HEK293 (cell line): ENCODE data around the gene AKR1B15.

ENCODE experiments used
- CTCF ChIA-PET: fragments of 350-600 bp; formaldehyde crosslinking; extraction: SDS; loops from one replicate; lab custom pipeline; 2021; ENCODE audit warnings: antibody characterized with exemption; lab: Yijun Ruan, JAX
- POLR2A ChIA-PET: fragments of 300-600 bp; formaldehyde crosslinking; extraction: SDS; loops from one replicate; lab custom pipeline; 2020; ENCODE audit warnings: antibody characterized with exemption, inconsistent platforms; lab: Yijun Ruan, JAX
- H3K27ac ChIP-seq: fragments of 200-500 bp; sonication (Bioruptor generic); 2 replicates; pipeline ENCODE4 v1.5.1; 2014; ENCODE audit warnings: low read depth, low read length, control low read depth, inconsistent platforms; ENCODE audit errors: extremely low read depth
- H3K36me3 ChIP-seq, 2 experiments: fragments of 200-500 bp in 1 of 2; sonication (Bioruptor generic) in 1 of 2; 1 replicate in 1 of 2; 2 replicates in 1 of 2; pipeline ENCODE4 v1.5.1; 2014 to 2017; ENCODE audit warnings: inconsistent platforms in 2 of 2, low read length in 2 of 2; ENCODE audit not compliant: control insufficient read depth in 2 of 2, insufficient read depth in 1 of 2
- H3K4me1 ChIP-seq: fragments of 200-500 bp; sonication (Bioruptor generic); 2 replicates; pipeline ENCODE4 v1.5.1; 2014; ENCODE audit warnings: mild to moderate bottlenecking, low read length, inconsistent platforms; ENCODE audit not compliant: control insufficient read depth, insufficient read depth
- H3K4me3 ChIP-seq: 2 replicates; pipeline ENCODE4 v1.5.1; 2011; ENCODE audit warnings: low read depth, mild to moderate bottlenecking, control low read depth, low read length, moderate library complexity
- H3K9me3 ChIP-seq: fragments of 200-500 bp; sonication (Bioruptor generic); 2 replicates; pipeline ENCODE4 v1.5.1; 2014; ENCODE audit warnings: low read depth, low read length, inconsistent platforms; ENCODE audit not compliant: control insufficient read depth, insufficient read depth
- BCL11A ChIP-seq: fragments of 450-650 bp; formaldehyde crosslinking; IDR thresholded peaks from 2 replicates; pipeline ENCODE4 v1.5.1; 2016; ENCODE audit warnings: low read depth, missing biosample characterization, missing genetic modification characterization
- HOXA7 ChIP-seq: sonication (generic); formaldehyde crosslinking; IDR thresholded peaks from 2 replicates; pipeline ENCODE4 v1.8.1; 2022; ENCODE audit warnings: missing genetic modification reagents, borderline replicate concordance
- HOXC10 ChIP-seq: sonication (generic); formaldehyde crosslinking; IDR thresholded peaks from 2 replicates; pipeline ENCODE4 v1.8.1; 2023; ENCODE audit warnings: mild to moderate bottlenecking, missing genetic modification reagents
- KLF8 ChIP-seq: fragments of 450-650 bp; formaldehyde crosslinking; IDR thresholded peaks from 2 replicates; pipeline ENCODE4 v1.5.1; 2016; ENCODE audit warnings: missing biosample characterization, missing genetic modification characterization
- MEIS1 ChIP-seq: sonication (generic); formaldehyde crosslinking; IDR thresholded peaks from 2 replicates; pipeline ENCODE4 v1.8.1; 2022; ENCODE audit warnings: missing genetic modification reagents, mild to moderate bottlenecking, borderline replicate concordance
- ZBTB8A ChIP-seq: fragments of 450-650 bp; formaldehyde crosslinking; IDR thresholded peaks from 2 replicates; pipeline ENCODE4 v1.5.1; 2016; ENCODE audit warnings: missing biosample characterization, missing genetic modification characterization
- ZNF133 ChIP-seq: fragments of 450-650 bp; formaldehyde crosslinking; IDR thresholded peaks from 2 replicates; pipeline ENCODE4 v1.5.1; 2016; ENCODE audit warnings: missing biosample characterization, missing genetic modification characterization
- ZNF2 ChIP-seq: fragments of 450-650 bp; formaldehyde crosslinking; IDR thresholded peaks from 2 replicates; pipeline ENCODE4 v1.5.1; 2016; ENCODE audit warnings: missing biosample characterization, missing genetic modification characterization
- ZNF311 ChIP-seq: fragments of 450-650 bp; formaldehyde crosslinking; IDR thresholded peaks from 2 replicates; pipeline ENCODE4 v1.5.1; 2017; ENCODE audit warnings: missing biosample characterization, missing genetic modification characterization, borderline replicate concordance
- ZNF324 ChIP-seq: fragments of 450-650 bp; formaldehyde crosslinking; IDR thresholded peaks from 2 replicates; pipeline ENCODE4 v1.5.1; 2016; ENCODE audit warnings: missing biosample characterization, missing genetic modification characterization
- ZNF354C ChIP-seq: fragments of 450-650 bp; formaldehyde crosslinking; IDR thresholded peaks from 2 replicates; pipeline ENCODE4 v1.5.1; 2016; ENCODE audit warnings: missing biosample characterization, missing genetic modification characterization, low read depth, borderline replicate concordance
- ZNF37A ChIP-seq: fragments of 450-650 bp; IDR thresholded peaks from 2 replicates; pipeline ENCODE4 v1.5.1; 2018; ENCODE audit warnings: missing biosample characterization, missing genetic modification characterization
- ZNF426 ChIP-seq: fragments of 450-650 bp; formaldehyde crosslinking; IDR thresholded peaks from 2 replicates; pipeline ENCODE4 v1.5.1; 2017; ENCODE audit warnings: missing biosample characterization, missing genetic modification characterization, mild to moderate bottlenecking, inconsistent platforms, moderate library complexity
- ZNF473 ChIP-seq: fragments of 450-650 bp; formaldehyde crosslinking; IDR thresholded peaks from 2 replicates; pipeline ENCODE4 v1.5.1; 2017; ENCODE audit warnings: missing biosample characterization, missing genetic modification characterization
- ZNF514 ChIP-seq: fragments of 450-650 bp; formaldehyde crosslinking; IDR thresholded peaks from 2 replicates; pipeline ENCODE4 v1.5.1; 2016; ENCODE audit warnings: missing biosample characterization, missing genetic modification characterization
- ZNF529 ChIP-seq: fragments of 450-650 bp; formaldehyde crosslinking; IDR thresholded peaks from 2 replicates; pipeline ENCODE4 v1.5.1; 2017; ENCODE audit warnings: missing genetic modification characterization, missing biosample characterization; ENCODE audit not compliant: insufficient replicate concordance
- ZNF585B ChIP-seq: fragments of 450-650 bp; formaldehyde crosslinking; IDR thresholded peaks from 2 replicates; pipeline ENCODE4 v1.5.1; 2016; ENCODE audit warnings: missing biosample characterization, missing genetic modification characterization
- ZNF792 ChIP-seq: fragments of 450-650 bp; formaldehyde crosslinking; IDR thresholded peaks from 2 replicates; pipeline ENCODE4 v1.5.1; 2016; ENCODE audit warnings: missing biosample characterization, missing genetic modification characterization
- ZNF837 ChIP-seq: fragments of 450-650 bp; formaldehyde crosslinking; IDR thresholded peaks from 2 replicates; pipeline ENCODE4 v1.5.1; 2016; ENCODE audit warnings: missing biosample characterization, missing genetic modification characterization
- ZSCAN30 ChIP-seq: fragments of 450-650 bp; IDR thresholded peaks from 2 replicates; pipeline ENCODE4 v1.5.1; 2018; ENCODE audit warnings: missing biosample characterization, mild to moderate bottlenecking, missing genetic modification characterization, moderate library complexity
- ZXDB ChIP-seq: fragments of 450-650 bp; formaldehyde crosslinking; IDR thresholded peaks from 2 replicates; pipeline ENCODE4 v1.5.1; 2016; ENCODE audit warnings: missing biosample characterization, missing genetic modification characterization
- TF ChIP-seq, protein P1 (sequence below): fragments of 450-650 bp; formaldehyde crosslinking; IDR thresholded peaks from 2 replicates; pipeline ENCODE4 v1.5.1; 2016; ENCODE audit warnings: missing biosample characterization, missing genetic modification characterization, low read depth
- TF ChIP-seq, protein P2 (sequence below): fragments of 450-650 bp; formaldehyde crosslinking; IDR thresholded peaks from 2 replicates; pipeline ENCODE4 v1.5.1; 2017; ENCODE audit warnings: missing biosample characterization, missing genetic modification characterization

Gene AKR1B15

DNA sequence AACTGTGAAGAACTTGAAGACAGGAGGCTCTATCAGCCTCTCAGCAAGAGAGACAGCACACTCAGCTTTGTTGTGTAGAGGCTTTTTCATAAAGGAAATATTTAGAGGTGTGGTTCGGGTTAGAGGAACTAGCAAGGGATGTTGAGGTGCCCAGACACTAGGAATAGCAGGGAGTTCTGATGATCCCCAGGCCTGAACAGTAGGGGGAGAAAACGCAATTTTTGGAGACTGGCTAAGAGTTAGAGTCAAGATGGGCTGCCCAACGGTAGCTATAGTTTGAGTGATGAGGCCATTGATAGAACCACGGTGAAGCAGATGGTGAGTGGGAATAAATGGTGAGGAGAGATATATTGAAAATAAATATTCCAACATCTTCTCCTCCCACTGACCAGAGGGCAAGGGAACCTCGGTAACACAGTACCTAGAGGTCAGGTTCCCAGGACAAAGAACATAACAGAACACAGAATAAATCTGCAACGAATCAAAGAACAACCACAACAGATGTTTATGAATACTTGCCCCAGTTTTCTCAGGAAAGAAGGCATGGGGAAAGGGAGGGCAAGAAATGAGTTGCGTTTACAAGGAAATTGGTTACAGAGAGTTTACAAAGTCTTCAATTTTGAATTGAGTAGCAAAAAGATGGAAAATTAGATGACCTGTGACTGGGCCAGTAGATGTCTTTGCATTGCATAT is 73.5 kb downstream of the AKR1B15 start (continued):
- TF ChIP-seq ZNF311 (tag by site-specific recombination), result no peak
- TF ChIP-seq, protein P1, sequence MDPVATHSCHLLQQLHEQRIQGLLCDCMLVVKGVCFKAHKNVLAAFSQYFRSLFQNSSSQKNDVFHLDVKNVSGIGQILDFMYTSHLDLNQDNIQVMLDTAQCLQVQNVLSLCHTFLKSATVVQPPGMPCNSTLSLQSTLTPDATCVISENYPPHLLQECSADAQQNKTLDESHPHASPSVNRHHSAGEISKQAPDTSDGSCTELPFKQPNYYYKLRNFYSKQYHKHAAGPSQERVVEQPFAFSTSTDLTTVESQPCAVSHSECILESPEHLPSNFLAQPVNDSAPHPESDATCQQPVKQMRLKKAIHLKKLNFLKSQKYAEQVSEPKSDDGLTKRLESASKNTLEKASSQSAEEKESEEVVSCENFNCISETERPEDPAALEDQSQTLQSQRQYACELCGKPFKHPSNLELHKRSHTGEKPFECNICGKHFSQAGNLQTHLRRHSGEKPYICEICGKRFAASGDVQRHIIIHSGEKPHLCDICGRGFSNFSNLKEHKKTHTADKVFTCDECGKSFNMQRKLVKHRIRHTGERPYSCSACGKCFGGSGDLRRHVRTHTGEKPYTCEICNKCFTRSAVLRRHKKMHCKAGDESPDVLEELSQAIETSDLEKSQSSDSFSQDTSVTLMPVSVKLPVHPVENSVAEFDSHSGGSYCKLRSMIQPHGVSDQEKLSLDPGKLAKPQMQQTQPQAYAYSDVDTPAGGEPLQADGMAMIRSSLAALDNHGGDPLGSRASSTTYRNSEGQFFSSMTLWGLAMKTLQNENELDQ (tag by site-specific recombination), result no peak
- TF ChIP-seq MEIS1 (CRISPR knock-in tag), result no peak
- no peak for TF ChIP-seq ZNF2 (tag by site-specific recombination)
- no peak for TF ChIP-seq ZNF133

DNA sequence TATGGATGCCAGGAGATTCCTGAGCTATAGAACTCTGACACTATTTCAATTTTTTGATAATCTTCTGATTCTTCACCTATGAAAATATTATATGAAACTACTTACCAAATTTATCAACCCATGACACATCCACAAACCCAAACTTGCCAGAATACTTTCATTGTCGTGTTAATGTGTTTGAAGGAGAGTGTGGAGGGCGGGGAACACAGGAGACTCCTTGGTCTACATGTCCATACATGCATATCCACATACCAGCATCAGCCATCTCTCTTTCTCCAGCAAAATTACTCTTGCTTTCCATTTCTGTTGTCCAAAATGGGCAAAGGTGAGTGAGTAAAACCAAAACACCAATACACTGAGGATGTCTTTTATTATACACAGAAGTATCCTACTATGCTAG is 74.3 kb downstream of the AKR1B15 start:
- Histone ChIP-seq H3K9me3 (no peaks in the 10 kb centered on the region), H3K4me3 (no peak overlapping the region), H3K4me1 (no peaks in the 10 kb centered on the region)
- CTCF ChIA-PET, result interaction anchor here (1.3 to 1.9 kb wide), 2 partner anchors 10 to 16 kb away, joined by 3 to 8 read pairs; no protein-coding TSS in a partner anchor
- POLR2A ChIA-PET, result no interaction called here
- TF ChIP-seq HOXC10 (no peak), ZNF529 (tag by site-specific recombination) (no peak)
- TF ChIP-seq, all 188 proteins: peak for 0
- no peak overlapping the region for H3K27ac ChIP-seq
- H3K36me3 ChIP-seq, result no peaks in the 10 kb centered on the region

DNA sequence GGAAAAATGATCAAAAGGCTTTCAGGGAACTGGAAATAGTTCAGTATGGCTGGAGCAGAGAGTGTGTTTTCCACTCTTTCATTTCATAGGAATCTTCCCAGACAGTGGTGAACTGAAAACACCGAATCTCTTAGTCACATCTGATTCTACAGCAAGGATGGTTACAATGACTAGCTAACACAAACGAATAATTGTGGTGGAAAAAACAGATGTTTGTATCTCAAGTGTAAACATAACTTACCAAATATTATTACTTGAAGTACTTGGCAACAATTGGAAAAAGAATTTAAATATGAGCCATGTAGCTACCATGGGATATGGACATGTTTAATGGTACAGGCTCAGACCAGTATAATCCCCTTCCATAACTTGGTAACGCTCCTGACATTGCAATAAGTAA is 76.6 kb downstream of the AKR1B15 start:
- no peaks in the 10 kb centered on the region for H3K4me1 ChIP-seq
- TF ChIP-seq ZNF324 (tag by site-specific recombination) (no peak), ZXDB (tag by site-specific recombination) (no peak), ZBTB8A (no peak), MEIS1 (CRISPR knock-in tag) (no peak), ZNF473 (tag by site-specific recombination) (no peak), ZNF426 (no peak), ZSCAN30 (no peak), ZNF837 (tag by site-specific recombination) (no peak), HOXA7 (CRISPR knock-in tag) (no peak), ZNF37A (no peak), ZNF585B (tag by site-specific recombination) (no peak), BCL11A (tag by site-specific recombination) (no peak), KLF8 (no peak), ZNF792 (no peak), ZNF354C (tag by site-specific recombination) (no peak), ZNF133 (no peak), ZNF514 (tag by site-specific recombination) (no peak)
- TF ChIP-seq, protein P2, sequence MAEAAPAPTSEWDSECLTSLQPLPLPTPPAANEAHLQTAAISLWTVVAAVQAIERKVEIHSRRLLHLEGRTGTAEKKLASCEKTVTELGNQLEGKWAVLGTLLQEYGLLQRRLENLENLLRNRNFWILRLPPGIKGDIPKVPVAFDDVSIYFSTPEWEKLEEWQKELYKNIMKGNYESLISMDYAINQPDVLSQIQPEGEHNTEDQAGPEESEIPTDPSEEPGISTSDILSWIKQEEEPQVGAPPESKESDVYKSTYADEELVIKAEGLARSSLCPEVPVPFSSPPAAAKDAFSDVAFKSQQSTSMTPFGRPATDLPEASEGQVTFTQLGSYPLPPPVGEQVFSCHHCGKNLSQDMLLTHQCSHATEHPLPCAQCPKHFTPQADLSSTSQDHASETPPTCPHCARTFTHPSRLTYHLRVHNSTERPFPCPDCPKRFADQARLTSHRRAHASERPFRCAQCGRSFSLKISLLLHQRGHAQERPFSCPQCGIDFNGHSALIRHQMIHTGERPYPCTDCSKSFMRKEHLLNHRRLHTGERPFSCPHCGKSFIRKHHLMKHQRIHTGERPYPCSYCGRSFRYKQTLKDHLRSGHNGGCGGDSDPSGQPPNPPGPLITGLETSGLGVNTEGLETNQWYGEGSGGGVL (tag by site-specific recombination), result no peak
- H3K4me3 ChIP-seq, result no peak overlapping the region
- POLR2A ChIA-PET, result no interaction called here
- no peaks in the 10 kb centered on the region for H3K36me3 ChIP-seq
- H3K27ac ChIP-seq, result no peak overlapping the region
- H3K9me3 ChIP-seq, result no peaks in the 10 kb centered on the region
- CTCF ChIA-PET, result interaction anchor here (0.6 to 0.7 kb wide), 2 partner anchors 18 to 253 kb away, joined by 3 to 4 read pairs; no protein-coding TSS in a partner anchor
